ENCODE measurements around the gene ACTL10.

GRCh38 chr20:33687370-33687915, 20.7 kb downstream of the ACTL10 start:
- no peak for TF ChIP-seq GATA2 (IDR thresholded peaks at IDR 0.05; ENCODE audit: low read depth, low read length)
- TF ChIP-seq GATA3 (IDR thresholded peaks at IDR 0.05; ENCODE audit: low read depth, low read length): no peak

All from SH-SY5Y (cell line).